Endothelial cell (in vitro differentiated cells): Measurements from ENCODE around the gene ADAM22. TPM values are rescaled to one million over a fixed set of nuclear protein-coding genes. Genes with fewer than 3 reads are reported as not detected.

ENCODE experiments used
- DNase-seq: peaks from one replicate; pipeline ENCODE4 v3.0.0; 2021; ENCODE audit warnings: low spot score
- H3K27ac Mint-ChIP-seq: one replicate; pipeline ENCODE4 v1.8.0; 2021; ENCODE audit warnings: mixed read lengths, inconsistent platforms; ENCODE audit not compliant: unreplicated experiment
- H3K27me3 Mint-ChIP-seq: one replicate; pipeline ENCODE4 v1.8.0; 2021; ENCODE audit warnings: mild to moderate bottlenecking, moderate library complexity, mixed read lengths, inconsistent platforms; ENCODE audit not compliant: unreplicated experiment
- H3K36me3 Mint-ChIP-seq: one replicate; pipeline ENCODE4 v1.8.0; 2021; ENCODE audit warnings: mild to moderate bottlenecking, low read depth, mixed read lengths, inconsistent platforms; ENCODE audit not compliant: unreplicated experiment
- H3K4me1 Mint-ChIP-seq: one replicate; pipeline ENCODE4 v1.8.0; 2021; ENCODE audit warnings: mild to moderate bottlenecking, mixed read lengths, inconsistent platforms; ENCODE audit not compliant: unreplicated experiment
- H3K4me3 Mint-ChIP-seq: one replicate; pipeline ENCODE4 v1.8.0; 2021; ENCODE audit warnings: mild to moderate bottlenecking, mixed read lengths, inconsistent platforms; ENCODE audit not compliant: unreplicated experiment
- H3K9me3 Mint-ChIP-seq: one replicate; pipeline ENCODE4 v1.8.0; 2021; ENCODE audit warnings: mixed read lengths, inconsistent platforms; ENCODE audit not compliant: unreplicated experiment
- total RNA-seq: library from RNA; stranded (reverse); fragmentation: NEBNext Ultra II Directional; extraction: Animal tissue kit (Norgen Biotek cat#: 25700); gene quantifications from one replicate; pipeline ENCODE4 v1.2.1, GENCODE V29; 2021; ENCODE audit not compliant: unreplicated experiment
- TF ChIP-seq, protein P1 (sequence below): fragments of 200-600 bp; sonication (generic); IDR thresholded peaks from one replicate; pipeline ENCODE4 v1.5.0; 2021; ENCODE audit warnings: antibody characterized with exemption; ENCODE audit not compliant: unreplicated experiment

Gene ADAM22
- total RNA-seq, 1 donor from 2014 or later, result 14.6 TPM

DNA sequence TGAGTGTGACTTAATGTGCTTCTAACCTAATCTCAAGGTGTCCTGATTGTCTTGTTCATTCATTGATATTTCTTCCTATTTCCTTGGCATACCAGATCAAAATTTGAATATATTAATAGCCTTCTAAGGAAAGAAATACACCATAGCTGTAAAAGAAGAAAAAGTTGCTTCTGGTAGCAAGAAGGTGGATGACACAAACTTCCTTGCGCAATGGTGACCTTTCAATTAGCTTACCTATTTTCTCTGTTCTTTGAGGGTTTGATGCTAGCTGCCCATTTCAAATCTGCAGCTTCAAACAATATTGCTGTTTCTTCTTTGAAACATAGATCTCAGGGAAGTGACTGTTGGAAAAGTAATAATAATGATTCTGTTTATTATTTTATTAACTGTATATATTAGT, 108.8 kb downstream of the ADAM22 start:
- DNase-seq, result no peak
- no peaks in the 10 kb centered on the region for H3K9me3 Mint-ChIP-seq
- H3K27me3 Mint-ChIP-seq, result peaks cover 2% of the 10 kb centered on the region
- TF ChIP-seq, protein P1, sequence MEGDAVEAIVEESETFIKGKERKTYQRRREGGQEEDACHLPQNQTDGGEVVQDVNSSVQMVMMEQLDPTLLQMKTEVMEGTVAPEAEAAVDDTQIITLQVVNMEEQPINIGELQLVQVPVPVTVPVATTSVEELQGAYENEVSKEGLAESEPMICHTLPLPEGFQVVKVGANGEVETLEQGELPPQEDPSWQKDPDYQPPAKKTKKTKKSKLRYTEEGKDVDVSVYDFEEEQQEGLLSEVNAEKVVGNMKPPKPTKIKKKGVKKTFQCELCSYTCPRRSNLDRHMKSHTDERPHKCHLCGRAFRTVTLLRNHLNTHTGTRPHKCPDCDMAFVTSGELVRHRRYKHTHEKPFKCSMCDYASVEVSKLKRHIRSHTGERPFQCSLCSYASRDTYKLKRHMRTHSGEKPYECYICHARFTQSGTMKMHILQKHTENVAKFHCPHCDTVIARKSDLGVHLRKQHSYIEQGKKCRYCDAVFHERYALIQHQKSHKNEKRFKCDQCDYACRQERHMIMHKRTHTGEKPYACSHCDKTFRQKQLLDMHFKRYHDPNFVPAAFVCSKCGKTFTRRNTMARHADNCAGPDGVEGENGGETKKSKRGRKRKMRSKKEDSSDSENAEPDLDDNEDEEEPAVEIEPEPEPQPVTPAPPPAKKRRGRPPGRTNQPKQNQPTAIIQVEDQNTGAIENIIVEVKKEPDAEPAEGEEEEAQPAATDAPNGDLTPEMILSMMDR, result no peak
- H3K27ac Mint-ChIP-seq, result no peak overlapping the region
- peaks cover 11% of the 10 kb centered on the region for H3K4me1 Mint-ChIP-seq
- no peak overlapping the region for H3K4me3 Mint-ChIP-seq
- no peaks in the 10 kb centered on the region for H3K36me3 Mint-ChIP-seq

GRCh38 chr7:88044069-88044468, 110.0 kb downstream of the ADAM22 start:
- TF ChIP-seq, protein P1, result no peak
- H3K27ac Mint-ChIP-seq, result no peak overlapping the region
- no peak overlapping the region for H3K4me3 Mint-ChIP-seq
- H3K36me3 Mint-ChIP-seq, result no peaks in the 10 kb centered on the region
- no peaks in the 10 kb centered on the region for H3K9me3 Mint-ChIP-seq
- no peak for DNase-seq
- peaks cover 2% of the 10 kb centered on the region for H3K27me3 Mint-ChIP-seq
- peaks cover 11% of the 10 kb centered on the region for H3K4me1 Mint-ChIP-seq

DNA sequence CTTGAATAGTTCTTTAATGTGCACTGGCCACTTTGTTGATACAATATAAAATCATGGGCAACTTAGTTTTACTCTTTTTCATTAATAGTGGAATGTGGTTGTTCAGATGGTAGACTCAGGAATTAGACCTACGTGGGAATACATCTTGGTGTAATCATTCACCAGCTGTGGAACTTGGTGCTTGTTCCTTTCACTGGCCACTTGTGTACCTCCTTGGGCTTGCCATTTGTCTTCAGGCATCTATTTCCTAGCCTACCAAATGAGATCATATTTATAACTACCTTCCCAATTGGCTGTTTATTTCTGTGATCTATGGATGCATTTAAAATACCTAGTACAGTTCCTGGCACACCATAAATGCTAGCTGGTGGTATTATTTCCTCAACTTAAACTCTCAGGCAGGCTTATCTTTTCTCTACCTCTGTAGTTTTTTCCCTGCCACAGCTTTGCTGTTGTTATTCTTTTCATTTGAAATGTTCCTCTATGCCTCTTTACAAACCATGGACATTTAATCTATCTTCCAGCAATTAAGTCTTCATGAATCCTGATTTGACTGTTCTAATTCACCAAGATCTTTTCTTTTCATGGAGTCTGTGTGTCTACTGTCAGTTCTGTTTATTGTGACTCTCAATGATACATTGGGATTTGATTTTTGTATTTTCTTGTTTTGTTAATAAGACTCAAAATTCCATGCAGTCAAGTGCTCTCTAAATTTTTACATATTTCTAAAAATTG, 113.0 kb downstream of the ADAM22 start:
- Mint-ChIP-seq H3K27ac (no peak overlapping the region), H3K27me3 (no peaks in the 10 kb centered on the region), H3K36me3 (no peaks in the 10 kb centered on the region), H3K9me3 (no peaks in the 10 kb centered on the region), H3K4me3 (no peak overlapping the region), H3K4me1 (peaks cover 11% of the 10 kb centered on the region)
- TF ChIP-seq, protein P1, result no peak
- DNase-seq, result no peak

- Mint-ChIP-seq H3K36me3 (peaks cover 5% of the 10 kb centered on the region), H3K4me3 (no peak overlapping the region), H3K4me1 (peaks cover 17% of the 10 kb centered on the region), H3K27me3 (no peaks in the 10 kb centered on the region), H3K9me3 (peaks cover 2% of the 10 kb centered on the region), H3K27ac (no peak overlapping the region)
- TF ChIP-seq, protein P1, result no peak
- no peak for DNase-seq
Observed at GRCh38 chr7:88057655-88058054, 123.6 kb downstream of the ADAM22 start.

DNA sequence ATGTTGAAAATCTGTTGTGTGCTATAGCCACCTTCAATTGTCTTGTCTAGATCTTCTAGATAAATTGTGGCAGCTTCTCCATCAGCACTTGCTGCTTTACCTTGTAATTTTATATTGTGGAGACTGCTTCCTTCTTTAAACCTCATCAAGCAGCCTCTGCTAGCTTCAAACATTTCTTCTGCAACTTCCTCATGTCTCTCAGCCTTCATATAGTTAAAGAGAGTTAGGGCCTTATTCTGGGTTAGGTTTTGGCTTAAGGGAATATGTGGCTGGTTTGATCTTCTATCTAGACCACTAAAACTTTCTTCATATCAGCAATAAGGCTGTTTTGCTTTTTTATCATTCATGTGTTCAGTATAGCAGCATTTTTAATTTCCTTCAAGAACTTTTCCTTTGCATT, 128.2 kb downstream of the ADAM22 start:
- no peaks in the 10 kb centered on the region for H3K9me3 Mint-ChIP-seq
- H3K27ac Mint-ChIP-seq, result no peak overlapping the region
- no peaks in the 10 kb centered on the region for H3K27me3 Mint-ChIP-seq
- TF ChIP-seq, protein P1, result no peak
- peaks cover 11% of the 10 kb centered on the region for H3K4me1 Mint-ChIP-seq
- no peak for DNase-seq
- H3K4me3 Mint-ChIP-seq, result no peak overlapping the region
- peaks cover 5% of the 10 kb centered on the region for H3K36me3 Mint-ChIP-seq
